Natural killer cell (primary cell): ENCODE measurements around the gene HIP1. TPM values are rescaled to one million over a fixed set of nuclear protein-coding genes. Genes with fewer than 3 reads are reported as not detected.

Experiments used
- ATAC-seq, 3 donors: fragments of 150-1000 bp in 2 of 3; fragments of 200-7000 bp in 1 of 3; cut with Tn5 transposase; 1 replicate in 1 of 3; 2 replicates in 2 of 3; pipeline ENCODE4 v1.10.0; 2021; ENCODE audit warnings: mild to moderate bottlenecking in 2 of 3, moderate library complexity in 2 of 3
- DNase-seq, 2 donors: peaks; one replicate each; pipeline versions ENCODE4 v3.0.0 to v3.0.0-alpha.2; 2013 to 2021; ENCODE audit warnings: mixed read lengths in 1 of 2
- H3K27ac ChIP-seq: one replicate; pipeline ENCODE4 v1.5.1; 2013; ENCODE audit warnings: mild to moderate bottlenecking, low read length
- H3K27me3 ChIP-seq: one replicate; pipeline ENCODE4 v1.6.1; 2013; ENCODE audit warnings: low read length; ENCODE audit not compliant: control insufficient read depth, insufficient read depth
- H3K36me3 ChIP-seq: one replicate; pipeline ENCODE4 v1.6.1; 2013; ENCODE audit warnings: low read length; ENCODE audit not compliant: control insufficient read depth, insufficient read depth
- H3K4me1 ChIP-seq: one replicate; pipeline ENCODE4 v1.6.1; 2013; ENCODE audit warnings: low read length; ENCODE audit not compliant: control insufficient read depth, insufficient read depth
- H3K4me3 ChIP-seq: one replicate; pipeline ENCODE4 v1.5.1; 2013; ENCODE audit warnings: low read length
- H3K9me3 ChIP-seq: one replicate; pipeline ENCODE4 v1.6.1; 2013; ENCODE audit warnings: low read length; ENCODE audit not compliant: control insufficient read depth, insufficient read depth
- H3K27ac Mint-ChIP-seq, 2 donors: one replicate each; pipeline ENCODE4 v1.8.0; 2022; ENCODE audit warnings: mild to moderate bottlenecking in 2 of 2, mixed read lengths in 2 of 2, moderate library complexity in 1 of 2
- H3K27me3 Mint-ChIP-seq, 2 donors: one replicate each; pipeline ENCODE4 v1.8.0; 2022; ENCODE audit warnings: low read depth in 2 of 2, mixed read lengths in 2 of 2
- H3K36me3 Mint-ChIP-seq: one replicate; pipeline ENCODE4 v1.8.0; 2022; ENCODE audit warnings: mixed read lengths
- H3K4me1 Mint-ChIP-seq, 2 donors: one replicate each; pipeline ENCODE4 v1.8.0; 2022; ENCODE audit warnings: mixed read lengths in 2 of 2
- H3K4me3 Mint-ChIP-seq: one replicate; pipeline ENCODE4 v1.8.0; 2022; ENCODE audit warnings: mild to moderate bottlenecking, moderate library complexity, mixed read lengths
- H3K9me3 Mint-ChIP-seq, 2 donors: one replicate each; pipeline ENCODE4 v1.8.0; 2022; ENCODE audit warnings: mixed read lengths in 2 of 2
- CTCF ChIP-seq: fragments of 200-600 bp; IDR thresholded peaks from one replicate; pipeline ENCODE4 v1.8.0; 2022; ENCODE audit warnings: antibody characterized with exemption
- WGBS: methylation state at CpG from one replicate; pipeline ENCODE4 v1.1.7; 2013; ENCODE audit warnings: missing lambda C conversion rate; ENCODE audit not compliant: insufficient coverage; 5-methylcytosine and 5-hydroxymethylcytosine counted together
- intact Hi-C: fragments of 100-400 bp; cut with micrococcal nuclease; formaldehyde crosslinking; loops from one replicate; pipeline ENCODE4 v1.14.2; 2022
- total RNA-seq, 4 donors: library from RNA; stranded (reverse); fragments of 120-200 nt in 1 of 4; gene quantifications; one replicate each; pipeline versions ENCODE4 v1.2.3 to v1.2.4, GENCODE V29; 2013 to 2022

Gene HIP1
- total RNA-seq, 3 donors from 2014 or later (not counting 1 experiment from before 2014, with no cell fraction given), result 17.1 to 27.9 (median 23.1) TPM

- Histone ChIP-seq H3K4me1 (no peaks in the 10 kb centered on the region), H3K27ac (no peak overlapping the region), H3K4me3 (no peak overlapping the region), H3K9me3 (no peaks in the 10 kb centered on the region), H3K36me3 (peaks cover 26% of the 10 kb centered on the region), H3K27me3 (no peaks in the 10 kb centered on the region)
- intact Hi-C loops, result no loop called here
- Mint-ChIP-seq H3K27ac (no peak overlapping the region), H3K27me3 (no peaks in the 10 kb centered on the region), H3K4me3 (no peak overlapping the region), H3K36me3 (no peaks in the 10 kb centered on the region), H3K4me1 (peaks cover 0 to 10% of the 10 kb centered on the region in 2 donors), H3K9me3 (no peaks in the 10 kb centered on the region)
- WGBS, result 88% methylated on average over 5 of the region's 5 CpGs
- ATAC-seq (no peak), DNase-seq (no peak)
- no peak for TF ChIP-seq CTCF
These were observed 154.4 kb downstream of the HIP1 start for GRCh38 chr7:75584354-75584753.

GRCh38 chr7:75583255-75583654, 155.5 kb downstream of the HIP1 start:
- Histone ChIP-seq H3K4me3 (no peak overlapping the region), H3K27ac (no peak overlapping the region), H3K36me3 (peaks cover 26% of the 10 kb centered on the region), H3K4me1 (no peaks in the 10 kb centered on the region), H3K9me3 (no peaks in the 10 kb centered on the region), H3K27me3 (no peaks in the 10 kb centered on the region)
- Mint-ChIP-seq H3K27ac (no peak overlapping the region), H3K27me3 (no peaks in the 10 kb centered on the region), H3K4me1 (peaks cover 0 to 10% of the 10 kb centered on the region in 2 donors), H3K36me3 (no peaks in the 10 kb centered on the region), H3K4me3 (no peak overlapping the region), H3K9me3 (no peaks in the 10 kb centered on the region)
- ATAC-seq (no peak), DNase-seq (no peak)
- 96% methylated on average over 12 of the region's 12 CpGs for WGBS
- no peak for TF ChIP-seq CTCF
- intact Hi-C loops, result no loop called here

- Mint-ChIP-seq H3K36me3 (no peaks in the 10 kb centered on the region), H3K27ac (no peak overlapping the region), H3K27me3 (no peaks in the 10 kb centered on the region), H3K4me3 (no peak overlapping the region), H3K9me3 (no peaks in the 10 kb centered on the region), H3K4me1 (peaks cover 0 to 5% of the 10 kb centered on the region in 2 donors)
- intact Hi-C loops, result no loop called here
- TF ChIP-seq CTCF, result no peak
- no peak for ATAC-seq
- no peaks in the 10 kb centered on the region for H3K9me3 ChIP-seq
- WGBS, result 99% methylated on average over 6 of the region's 6 CpGs
- no peak overlapping the region for H3K4me3 ChIP-seq
- no peaks in the 10 kb centered on the region for H3K4me1 ChIP-seq
- DNase-seq, result no peak
- H3K27ac ChIP-seq, result no peak overlapping the region
- peaks cover 17% of the 10 kb centered on the region for H3K36me3 ChIP-seq
- H3K27me3 ChIP-seq, result no peaks in the 10 kb centered on the region
These were observed 158.8 kb downstream of the HIP1 start for GRCh38 chr7:75579899-75580298.

- intact Hi-C loops, result no loop called here
- H3K27me3 Mint-ChIP-seq, result no peaks in the 10 kb centered on the region
- Histone ChIP-seq H3K9me3 (no peaks in the 10 kb centered on the region), H3K27ac (no peak overlapping the region), H3K4me3 (no peak overlapping the region), H3K4me1 (no peaks in the 10 kb centered on the region), H3K36me3 (peaks cover 22% of the 10 kb centered on the region), H3K27me3 (no peaks in the 10 kb centered on the region)
- no peak overlapping the region for H3K4me3 Mint-ChIP-seq
- H3K9me3 Mint-ChIP-seq, result no peaks in the 10 kb centered on the region
- no peak overlapping the region for H3K27ac Mint-ChIP-seq
- no peak for TF ChIP-seq CTCF
- DNase-seq (no peak), ATAC-seq (no peak)
- 90% methylated on average over 7 of the region's 7 CpGs for WGBS
- H3K36me3 Mint-ChIP-seq, result no peaks in the 10 kb centered on the region
- H3K4me1 Mint-ChIP-seq, result peaks cover 0 to 5% of the 10 kb centered on the region in 2 donors
These were observed 160.7 kb downstream of the HIP1 start for GRCh38 chr7:75578081-75578480.
